GM12892 (cell line): Measurements from ENCODE around the gene WSCD2.
A peak's percentile ranks its signal among the peaks of the same experiment; 100 is the strongest.

Experiments used
- DNase-seq: peaks from one replicate; pipeline ENCODE4 v3.0.0; 2011; ENCODE audit not compliant: insufficient read length
- FAIRE-seq: peaks from 2 replicates; lab custom pipeline; 2011; peaks lifted over from hg19 to GRCh38; lab: Jason Lieb, UNC
- POLR2A ChIP-seq: IDR thresholded peaks from 2 replicates; pipeline ENCODE4 v1.6.1; 2011; ENCODE audit warnings: low read depth, low read length, control low read depth
- POLR2AphosphoS5 ChIP-seq: IDR thresholded peaks from 2 replicates; pipeline ENCODE4 v1.6.1; 2011; ENCODE audit warnings: low read depth, low read length, control low read depth
- TAF1 ChIP-seq: IDR thresholded peaks from 2 replicates; pipeline ENCODE4 v1.6.1; 2011; ENCODE audit warnings: low read depth, mild to moderate bottlenecking, control low read depth, low read length, borderline replicate concordance

The WSCD2 gene

GRCh38 chr12:108271951-108272872 is 143.1 kb downstream of the WSCD2 start:
- FAIRE-seq (no peak), DNase-seq (no peak)
- no peak for TF ChIP-seq POLR2A
- no peak for TF ChIP-seq TAF1
- TF ChIP-seq POLR2AphosphoS5, result no peak

- no peak for DNase-seq
- TF ChIP-seq POLR2AphosphoS5 (no peak), POLR2A (no peak), TAF1 (no peak)
Measured at GRCh38 chr12:108273217-108273616, 144.1 kb downstream of the WSCD2 start.

DNA sequence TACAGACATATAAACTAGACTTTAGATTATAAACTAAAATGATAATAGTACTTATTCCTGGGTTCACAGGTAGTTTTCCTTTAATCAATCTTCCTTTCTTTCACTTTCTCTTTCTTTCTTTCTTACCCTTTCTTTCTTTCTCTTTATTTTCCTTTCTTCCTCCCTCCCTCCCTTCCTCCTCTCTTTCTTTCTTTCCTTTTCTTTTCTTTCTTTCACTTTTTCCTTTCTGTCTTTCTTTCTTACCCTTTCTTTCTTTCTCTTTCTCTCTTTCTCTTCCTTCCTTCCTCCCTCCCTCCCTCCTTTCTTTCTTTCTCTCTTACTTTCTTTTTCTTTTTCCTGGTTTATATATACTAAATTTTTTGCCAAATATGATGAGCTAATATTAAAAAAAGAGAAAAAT is 148.5 kb downstream of the WSCD2 start:
- FAIRE-seq (no peak), DNase-seq (no peak)
- TF ChIP-seq POLR2A (no peak), TAF1 (no peak), POLR2AphosphoS5 (no peak)

More at GRCh38 chr12:108273217-108273616, 144.1 kb downstream of the WSCD2 start:
- FAIRE-seq, result no peak

DNA sequence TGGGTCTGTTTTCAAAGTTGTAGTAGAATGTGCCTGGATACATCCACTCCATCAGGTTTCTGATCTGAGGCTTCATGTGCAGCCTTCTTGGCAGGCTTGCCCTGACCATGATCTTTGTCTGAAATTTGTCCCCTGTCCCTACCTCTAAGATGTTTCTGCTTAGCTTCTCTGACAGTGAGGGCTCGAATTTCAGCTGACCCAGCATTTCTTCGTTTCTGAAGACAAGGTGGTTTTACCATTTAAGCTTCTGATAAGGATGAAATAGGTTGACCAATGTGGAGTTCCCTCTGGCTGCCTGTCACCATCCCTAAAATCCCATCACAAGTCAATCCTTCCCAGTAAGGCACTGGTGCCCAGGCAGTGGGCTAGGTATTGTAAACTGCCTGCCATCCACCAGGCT is 153.1 kb downstream of the WSCD2 start:
- no peak for DNase-seq
- no peak for FAIRE-seq
- TF ChIP-seq TAF1, result no peak
- no peak for TF ChIP-seq POLR2A
- no peak for TF ChIP-seq POLR2AphosphoS5

DNA sequence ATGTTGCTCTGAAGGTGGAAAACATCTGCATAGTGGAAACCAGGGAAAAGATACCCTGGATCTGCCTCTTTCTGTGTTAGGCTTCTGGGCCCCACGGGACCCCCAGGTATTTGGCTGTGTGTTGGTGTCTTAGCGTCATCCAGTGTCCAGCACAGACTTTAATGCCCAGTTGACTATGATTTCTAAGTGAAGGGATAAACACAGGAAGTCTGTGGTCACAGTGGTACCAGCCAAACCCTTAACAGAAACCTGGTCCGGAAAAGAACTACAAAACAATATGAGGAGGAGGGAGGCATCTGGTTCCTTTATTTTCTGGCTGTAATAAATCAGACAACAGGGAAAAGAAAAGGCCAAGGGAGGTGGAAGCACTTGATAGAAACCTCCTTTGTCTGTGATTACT is 153.6 kb downstream of the WSCD2 start:
- FAIRE-seq (no peak), DNase-seq (no peak)
- TF ChIP-seq POLR2AphosphoS5 (no peak), TAF1 (no peak)

GRCh38 chr12:108284163-108284562 is 155.1 kb downstream of the WSCD2 start:
- DNase-seq (no peak), FAIRE-seq (no peak)
- TF ChIP-seq TAF1 (no peak), POLR2AphosphoS5 (no peak), POLR2A (no peak)

DNA sequence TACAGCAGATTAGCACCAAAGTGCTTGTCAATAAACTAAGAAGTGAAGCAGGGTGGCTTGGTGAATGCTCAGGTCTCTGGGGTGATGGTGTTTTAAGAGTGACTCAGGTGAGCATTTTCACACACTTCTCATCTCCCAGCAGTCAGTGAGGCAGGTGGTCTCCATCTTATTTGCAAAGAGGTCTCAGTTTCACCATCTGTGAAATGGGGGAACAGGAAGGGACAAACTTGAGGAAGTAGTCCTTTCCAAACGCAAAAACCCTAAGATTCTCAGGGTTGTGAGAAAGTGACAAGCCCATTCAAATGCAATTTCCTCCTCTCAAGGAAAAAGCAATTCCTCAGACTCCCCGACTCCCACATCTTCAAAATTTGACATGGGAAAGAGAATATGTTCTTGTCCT is 155.9 kb downstream of the WSCD2 start:
- DNase-seq, result no peak
- FAIRE-seq, result no peak
- TF ChIP-seq POLR2AphosphoS5, result no peak
- TF ChIP-seq TAF1, result no peak
- TF ChIP-seq POLR2A, result no peak

DNA sequence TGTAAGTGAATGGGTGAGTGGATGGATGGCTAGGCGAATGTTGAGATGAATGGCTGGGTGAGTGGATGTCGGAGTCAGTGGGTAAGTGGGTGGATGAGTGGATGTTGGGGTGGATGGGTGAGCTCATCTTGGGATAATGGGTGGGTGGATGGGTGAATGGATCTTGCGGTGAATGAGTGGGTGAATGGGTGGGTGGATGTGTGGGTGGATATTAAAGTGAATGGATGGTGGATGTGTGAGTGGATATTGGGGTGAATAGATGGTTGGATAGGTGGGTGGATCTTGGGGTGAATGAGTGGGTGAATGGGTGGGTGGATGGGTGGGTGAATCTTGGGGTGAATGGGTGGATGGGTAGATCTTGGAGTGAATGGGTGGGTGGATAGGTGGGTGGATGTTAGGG is 158.1 kb downstream of the WSCD2 start:
- FAIRE-seq, result no peak
- no peak for DNase-seq
- TF ChIP-seq POLR2AphosphoS5 (no peak), TAF1 (no peak), POLR2A (no peak)

- TF ChIP-seq TAF1 (no peak), POLR2A (no peak)
- no peak for FAIRE-seq
- DNase-seq, result no peak
Measured at GRCh38 chr12:108289350-108290161, 160.5 kb downstream of the WSCD2 start.

- no peak for FAIRE-seq
- TF ChIP-seq TAF1 (no peak), POLR2AphosphoS5 (no peak), POLR2A (no peak)
- no peak for DNase-seq
Measured at GRCh38 chr12:108295641-108296040, 166.6 kb downstream of the WSCD2 start.

DNA sequence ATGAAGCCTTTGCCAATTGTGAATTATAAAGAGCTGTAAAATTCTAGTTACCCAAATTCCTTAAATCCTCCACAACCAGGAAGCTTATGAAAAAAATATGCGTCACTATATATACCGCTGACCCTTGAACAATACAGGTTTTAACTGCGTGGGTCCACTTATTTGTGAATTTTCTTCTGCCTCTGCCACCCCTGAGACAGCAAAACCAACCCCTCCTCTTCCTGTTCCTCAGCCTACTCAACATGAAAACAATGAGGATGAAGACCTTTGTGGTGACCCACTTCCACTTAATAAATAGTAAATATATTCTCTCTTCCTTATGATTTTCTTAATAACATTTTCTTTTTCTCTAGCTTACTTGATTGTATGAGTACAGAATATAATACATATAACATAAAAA is 167.9 kb downstream of the WSCD2 start:
- TF ChIP-seq TAF1 (no peak), POLR2AphosphoS5 (no peak), POLR2A (no peak)
- FAIRE-seq (no peak), DNase-seq (no peak)

DNA sequence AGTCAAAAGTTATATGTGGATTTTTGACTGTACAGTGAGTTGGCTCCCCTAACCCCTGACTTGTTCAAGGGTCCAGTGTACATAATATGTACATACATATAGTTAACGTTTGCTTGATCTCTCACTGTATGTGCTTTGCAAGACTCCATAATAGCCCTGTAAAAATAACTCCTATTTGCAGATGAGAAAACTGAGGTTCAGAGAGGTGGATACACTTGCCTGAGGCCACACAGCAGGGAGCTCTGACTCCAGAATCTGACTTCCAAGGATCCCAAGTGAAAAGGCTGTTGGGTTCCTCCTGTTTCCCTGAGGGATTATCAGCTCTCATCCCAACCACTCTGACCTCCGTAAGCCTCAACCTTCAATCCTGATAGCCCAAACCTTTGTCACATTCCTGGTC is 168.3 kb downstream of the WSCD2 start:
- peak; percentile 24 for FAIRE-seq
- no peak for TF ChIP-seq TAF1
- no peak for TF ChIP-seq POLR2AphosphoS5
- no peak for TF ChIP-seq POLR2A
- DNase-seq, result no peak
